Measurements from ENCODE around the gene NAPG. TPM values are rescaled to one million over a fixed set of nuclear protein-coding genes. Genes with fewer than 3 reads are reported as not detected.
"Not testable (repeated sequence)": the region's sequence is repeated elsewhere in the genome, so short reads cannot be mapped to it uniquely, and the experiment has no call there.

NAPG gene
- total RNA-seq, 1 donor from 2014 or later, result 26.0 TPM

DNA sequence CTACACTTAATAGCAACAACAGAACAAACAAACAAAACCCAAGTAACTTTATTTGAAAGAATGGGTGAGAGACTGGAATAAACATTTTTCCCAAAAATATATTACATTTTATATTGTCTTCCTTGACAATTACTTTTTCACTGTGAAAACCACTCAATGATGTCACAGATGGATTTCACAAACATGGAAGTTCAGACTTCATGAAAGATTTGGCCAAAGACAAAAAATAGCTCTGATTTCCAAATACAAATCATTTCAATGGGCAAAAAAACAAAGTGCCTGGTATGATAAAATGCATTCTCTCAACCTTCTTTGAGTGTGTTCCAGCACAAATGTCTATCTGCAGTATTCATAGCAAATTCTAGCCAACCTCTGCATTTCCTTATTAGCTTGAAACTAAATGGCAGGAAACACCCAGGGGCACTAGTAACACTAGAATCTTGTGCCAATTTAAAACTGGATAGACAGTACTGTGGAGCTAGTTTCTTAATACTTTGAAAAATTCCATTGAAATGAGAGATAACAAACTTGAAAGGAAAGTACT, 28.5 kb upstream of the NAPG start:
- Histone ChIP-seq H3K9me3 (no peaks in the 10 kb centered on the region), H3K36me3 (no peaks in the 10 kb centered on the region), H3K4me3 (no peak overlapping the region), H3K4me1 (no peaks in the 10 kb centered on the region), H3K27me3 (no peaks in the 10 kb centered on the region), H3K27ac (no peak overlapping the region)
- TF ChIP-seq POLR2A (IDR thresholded peaks at IDR 0.05) (no peak), POLR2AphosphoS5 (IDR thresholded peaks at IDR 0.05; ENCODE audit: insufficient read depth in 1 of 2, low read depth in 1 of 2) (peak in 1 of 2 donors; percentile 72)
- intact Hi-C loops (cut with DNase I), result no loop called here
- DNase-seq (ENCODE audit: extremely low spot score in 2 of 2), result no peak

DNA sequence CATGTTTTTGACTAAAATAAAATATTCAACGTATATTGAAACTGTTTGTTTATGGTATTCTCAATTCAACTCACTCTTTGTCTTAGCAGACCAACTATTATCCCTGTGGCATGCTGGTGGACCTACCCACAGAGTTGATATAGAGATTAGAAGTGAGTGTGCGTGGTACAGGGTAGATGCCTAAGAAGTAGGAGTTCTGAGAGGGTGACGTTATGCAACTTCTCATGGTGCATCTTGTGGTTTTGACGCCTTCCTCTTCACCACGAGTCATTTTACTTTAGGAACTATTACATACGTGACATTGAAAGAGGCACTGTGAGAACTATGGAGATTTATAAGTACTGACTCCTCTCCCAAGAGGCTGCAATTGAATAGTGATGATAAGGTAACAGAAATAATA, 26.6 kb upstream of the NAPG start:
- no peaks in the 10 kb centered on the region for H3K4me1 ChIP-seq
- H3K4me3 ChIP-seq, result no peak overlapping the region
- no peaks in the 10 kb centered on the region for H3K36me3 ChIP-seq
- no peaks in the 10 kb centered on the region for H3K27me3 ChIP-seq
- TF ChIP-seq, protein P1, sequence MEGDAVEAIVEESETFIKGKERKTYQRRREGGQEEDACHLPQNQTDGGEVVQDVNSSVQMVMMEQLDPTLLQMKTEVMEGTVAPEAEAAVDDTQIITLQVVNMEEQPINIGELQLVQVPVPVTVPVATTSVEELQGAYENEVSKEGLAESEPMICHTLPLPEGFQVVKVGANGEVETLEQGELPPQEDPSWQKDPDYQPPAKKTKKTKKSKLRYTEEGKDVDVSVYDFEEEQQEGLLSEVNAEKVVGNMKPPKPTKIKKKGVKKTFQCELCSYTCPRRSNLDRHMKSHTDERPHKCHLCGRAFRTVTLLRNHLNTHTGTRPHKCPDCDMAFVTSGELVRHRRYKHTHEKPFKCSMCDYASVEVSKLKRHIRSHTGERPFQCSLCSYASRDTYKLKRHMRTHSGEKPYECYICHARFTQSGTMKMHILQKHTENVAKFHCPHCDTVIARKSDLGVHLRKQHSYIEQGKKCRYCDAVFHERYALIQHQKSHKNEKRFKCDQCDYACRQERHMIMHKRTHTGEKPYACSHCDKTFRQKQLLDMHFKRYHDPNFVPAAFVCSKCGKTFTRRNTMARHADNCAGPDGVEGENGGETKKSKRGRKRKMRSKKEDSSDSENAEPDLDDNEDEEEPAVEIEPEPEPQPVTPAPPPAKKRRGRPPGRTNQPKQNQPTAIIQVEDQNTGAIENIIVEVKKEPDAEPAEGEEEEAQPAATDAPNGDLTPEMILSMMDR (IDR thresholded peaks at IDR 0.05), result no peak
- TF ChIP-seq POLR2AphosphoS5 (IDR thresholded peaks at IDR 0.05; ENCODE audit: insufficient read depth in 1 of 2, low read depth in 1 of 2) (no peak), POLR2A (IDR thresholded peaks at IDR 0.05) (no peak)
- intact Hi-C loops (cut with DNase I), result no loop called here
- H3K9me3 ChIP-seq, result no peaks in the 10 kb centered on the region
- no peak for DNase-seq (ENCODE audit: extremely low spot score in 2 of 2)
- no peak overlapping the region for H3K27ac ChIP-seq

DNA sequence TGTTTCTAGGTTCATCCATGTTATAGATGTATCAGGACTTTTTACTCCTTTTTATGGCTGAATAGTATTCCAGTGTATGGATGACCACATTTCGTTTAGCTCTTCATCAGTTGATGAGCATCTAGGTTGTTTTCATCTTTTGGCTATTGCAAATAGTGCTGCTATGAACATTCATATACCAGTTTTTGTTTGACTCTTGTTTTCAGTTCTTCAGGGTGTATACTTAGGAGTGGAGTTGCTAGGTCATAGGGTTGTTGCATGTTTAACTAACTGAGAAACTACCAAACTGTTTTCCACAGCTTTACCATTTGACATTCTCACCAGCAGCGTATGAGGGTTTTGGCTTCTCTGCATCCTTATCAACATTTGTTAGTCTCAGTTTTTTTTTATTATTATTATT, 25.8 kb upstream of the NAPG start:
- H3K4me1 ChIP-seq, result no peaks in the 10 kb centered on the region
- intact Hi-C loops (cut with DNase I), result no loop called here

DNA sequence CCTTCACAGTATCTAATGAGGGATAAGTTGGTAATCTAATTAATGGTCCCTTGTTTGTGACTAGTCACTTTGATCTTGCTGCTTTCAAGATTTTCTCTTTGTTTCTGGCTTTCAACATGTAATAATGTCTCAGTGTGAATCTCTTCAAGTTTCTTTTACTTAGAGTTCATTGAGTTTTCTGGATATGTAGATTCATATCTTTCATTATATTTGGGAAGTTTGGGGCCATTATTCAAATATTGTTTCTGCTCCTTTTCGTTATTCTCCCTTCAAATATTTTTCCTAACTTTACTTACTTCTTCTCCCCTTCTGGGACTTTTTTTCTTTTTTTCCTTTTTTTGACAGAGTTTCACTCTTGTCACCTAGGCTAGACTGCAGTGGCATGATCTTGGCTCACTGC, 21.1 kb upstream of the NAPG start:
- TF ChIP-seq POLR2A (IDR thresholded peaks at IDR 0.05), result no peak
- TF ChIP-seq, protein P1 (IDR thresholded peaks at IDR 0.05), result no peak
- TF ChIP-seq POLR2AphosphoS5 (IDR thresholded peaks at IDR 0.05; ENCODE audit: insufficient read depth in 1 of 2, low read depth in 1 of 2), result no peak
- Histone ChIP-seq H3K27ac (no peak overlapping the region), H3K4me3 (no peak overlapping the region), H3K9me3 (peaks cover 10% of the 10 kb centered on the region), H3K27me3 (no peaks in the 10 kb centered on the region), H3K36me3 (no peaks in the 10 kb centered on the region), H3K4me1 (no peaks in the 10 kb centered on the region)
- intact Hi-C loops (cut with DNase I), result no loop called here
- DNase-seq (ENCODE audit: extremely low spot score in 2 of 2), result no peak

More for the DNA sequence above, 25.8 kb upstream of the NAPG start:
- DNase-seq (ENCODE audit: extremely low spot score in 2 of 2), result no peak
- no peaks in the 10 kb centered on the region for H3K27me3 ChIP-seq
- peaks cover 3% of the 10 kb centered on the region for H3K9me3 ChIP-seq
- no peak overlapping the region for H3K27ac ChIP-seq
- TF ChIP-seq POLR2AphosphoS5 (IDR thresholded peaks at IDR 0.05; ENCODE audit: insufficient read depth in 1 of 2, low read depth in 1 of 2) (no peak), POLR2A (IDR thresholded peaks at IDR 0.05) (no peak)
- TF ChIP-seq, protein P1 (IDR thresholded peaks at IDR 0.05), result no peak
- H3K4me3 ChIP-seq, result no peak overlapping the region
- no peaks in the 10 kb centered on the region for H3K36me3 ChIP-seq

DNA sequence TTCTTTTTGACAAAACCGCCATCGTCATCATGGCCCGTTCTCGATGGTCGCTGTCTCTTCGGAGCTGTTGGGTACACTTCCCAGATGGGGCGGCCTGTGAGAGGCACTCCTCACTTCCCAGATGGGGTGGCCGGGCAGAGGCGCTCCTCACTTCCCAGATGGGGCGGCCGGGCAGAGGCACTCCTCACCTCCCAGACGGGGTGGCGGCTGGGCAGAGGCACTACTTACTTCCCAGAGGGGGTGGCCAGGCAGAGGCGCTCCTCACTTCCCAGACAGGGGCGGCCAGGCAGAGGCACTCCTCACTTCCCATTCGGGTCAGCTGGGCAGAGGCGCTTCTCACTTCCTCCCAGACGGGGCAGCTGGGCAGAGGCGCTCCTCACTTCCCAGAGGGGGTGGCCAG, 19.9 kb upstream of the NAPG start:
- H3K36me3 ChIP-seq, result not testable (repeated sequence)

DNA sequence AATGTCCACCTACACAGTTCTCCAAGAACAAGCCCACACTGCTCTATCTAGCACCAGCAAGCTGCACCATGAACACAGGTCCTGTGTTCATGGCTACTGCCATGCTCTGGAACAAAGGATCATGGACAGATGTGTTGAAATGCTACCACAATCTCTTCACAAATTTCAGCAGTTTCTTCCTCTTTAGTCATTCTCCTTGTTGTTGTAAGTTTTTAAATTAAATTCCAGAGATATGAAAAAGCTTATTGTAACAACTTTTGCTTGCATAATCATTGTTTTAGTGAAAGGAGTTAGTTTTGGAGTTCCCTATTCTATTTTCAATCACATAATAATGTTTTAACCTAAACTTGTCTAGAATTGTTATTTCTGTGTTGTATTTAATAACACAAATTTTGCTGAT, 17.2 kb upstream of the NAPG start:
- intact Hi-C loops (cut with DNase I), result no loop called here
- H3K36me3 ChIP-seq, result no peaks in the 10 kb centered on the region

More for the DNA sequence above, 19.9 kb upstream of the NAPG start:
- intact Hi-C loops (cut with DNase I); H3K27ac ChIP-seq; H3K27me3 ChIP-seq; H3K9me3 ChIP-seq; H3K4me1 ChIP-seq; H3K4me3 ChIP-seq; DNase-seq (ENCODE audit: extremely low spot score in 2 of 2): not testable (repeated sequence)

More for the DNA sequence above, 17.2 kb upstream of the NAPG start:
- DNase-seq (ENCODE audit: extremely low spot score in 2 of 2), result no peak
- TF ChIP-seq POLR2A (IDR thresholded peaks at IDR 0.05) (no peak), POLR2AphosphoS5 (IDR thresholded peaks at IDR 0.05; ENCODE audit: insufficient read depth in 1 of 2, low read depth in 1 of 2) (no peak)
- TF ChIP-seq, protein P1 (IDR thresholded peaks at IDR 0.05), result no peak
- no peak overlapping the region for H3K4me3 ChIP-seq
- H3K27me3 ChIP-seq, result no peaks in the 10 kb centered on the region
- no peak overlapping the region for H3K27ac ChIP-seq
- peaks cover 11% of the 10 kb centered on the region for H3K4me1 ChIP-seq
- H3K9me3 ChIP-seq, result peaks cover 10% of the 10 kb centered on the region
